ENCODE data around the gene SCRT2. TPM values are rescaled to one million over a fixed set of nuclear protein-coding genes. Genes with fewer than 3 reads are reported as not detected.

Gene SCRT2
- total RNA-seq, 1 experiment from 2014 or later: not detected

GRCh38 chr20:708956-709355 lies 33.4 kb upstream of the SCRT2 start (continued):
- TF ChIP-seq ZBTB33 (IDR thresholded peaks at IDR 0.05; ENCODE audit: extremely low read depth, insufficient replicate concordance, low read length) (no peak), RAD21 (IDR thresholded peaks at IDR 0.05; ENCODE audit: low read depth) (no peak), TCF7L2 (IDR thresholded peaks at IDR 0.05; ENCODE audit: borderline replicate concordance, extremely low read depth, insufficient read depth, insufficient read length) (no peak), POLR2A (IDR thresholded peaks at IDR 0.05; ENCODE audit: borderline replicate concordance, extremely low read depth, insufficient read depth, insufficient read length) (no peak), JUND (IDR thresholded peaks at IDR 0.05) (no peak), FOSL1 (IDR thresholded peaks at IDR 0.05; ENCODE audit: low read depth) (no peak), ELF1 (IDR thresholded peaks at IDR 0.05; ENCODE audit: borderline replicate concordance, low read depth) (no peak), ZNF274 (IDR thresholded peaks at IDR 0.05; ENCODE audit: low read depth, low read length) (no peak)

GRCh38 chr20:707451-708110 lies 32.0 kb upstream of the SCRT2 start:
- no peaks in the 10 kb centered on the region for H3K9me2 ChIP-seq (ENCODE audit: insufficient read depth)
- H3K36me3 ChIP-seq (ENCODE audit: control insufficient read depth in 1 of 2, insufficient read depth in 2 of 2, low read length in 2 of 2): no peaks in the 10 kb centered on the region
- no peak overlapping the region for H2AFZ ChIP-seq (ENCODE audit: low read depth, low read length, poor library complexity, severe bottlenecking)
- TF ChIP-seq ZNF274 (IDR thresholded peaks at IDR 0.05; ENCODE audit: low read depth, low read length): no peak
- H3K4me1 ChIP-seq (ENCODE audit: control insufficient read depth in 1 of 2, insufficient read depth in 2 of 2, low read length in 2 of 2): no peaks in the 10 kb centered on the region
- BruUV-seq (replicated peaks): no TSS peak
- H4K20me1 ChIP-seq (ENCODE audit: insufficient read depth): no peaks in the 10 kb centered on the region
- ChIA-PET POLR2A (no interaction called here), RAD21 (ENCODE audit: low non-redundant PET in 1 of 2, low total read pairs in 2 of 2, uncharacterized antibody in 2 of 2, unreplicated experiment in 2 of 2) (no interaction called here), CTCF (interaction anchor here (1.3 kb wide), 1 partner anchor 62 kb away, joined by 3 read pairs; no protein-coding TSS in a partner anchor)
- no peak overlapping the region for H3K4me3 ChIP-seq (replicated peaks in 1 of 2; ENCODE audit: low read depth in 1 of 2, low read length in 2 of 2)
- intact Hi-C loops (cut with micrococcal nuclease): no loop called here
- H3K4me2 ChIP-seq (ENCODE audit: low read length): no peak overlapping the region
- H3K79me2 ChIP-seq (ENCODE audit: insufficient read depth, low read length): no peaks in the 10 kb centered on the region
- H3K9me3 ChIP-seq (ENCODE audit: control insufficient read depth in 1 of 2, insufficient read depth in 1 of 2, low read depth in 1 of 2, low read length in 2 of 2): no peaks in the 10 kb centered on the region
- no peaks in the 10 kb centered on the region for H3K27me3 ChIP-seq (ENCODE audit: insufficient read depth, low read length)
- DNase-seq (ENCODE audit: low read depth, low spot score) (no peak), ATAC-seq (no peak)
- no peak overlapping the region for H3K9ac ChIP-seq (ENCODE audit: low read length)
- H3K27ac ChIP-seq (ENCODE audit: low read depth, low read length): no peak overlapping the region

Measured in HCT116 (cell line).